ENCODE data around the gene NTRK2.

Gene NTRK2

DNA sequence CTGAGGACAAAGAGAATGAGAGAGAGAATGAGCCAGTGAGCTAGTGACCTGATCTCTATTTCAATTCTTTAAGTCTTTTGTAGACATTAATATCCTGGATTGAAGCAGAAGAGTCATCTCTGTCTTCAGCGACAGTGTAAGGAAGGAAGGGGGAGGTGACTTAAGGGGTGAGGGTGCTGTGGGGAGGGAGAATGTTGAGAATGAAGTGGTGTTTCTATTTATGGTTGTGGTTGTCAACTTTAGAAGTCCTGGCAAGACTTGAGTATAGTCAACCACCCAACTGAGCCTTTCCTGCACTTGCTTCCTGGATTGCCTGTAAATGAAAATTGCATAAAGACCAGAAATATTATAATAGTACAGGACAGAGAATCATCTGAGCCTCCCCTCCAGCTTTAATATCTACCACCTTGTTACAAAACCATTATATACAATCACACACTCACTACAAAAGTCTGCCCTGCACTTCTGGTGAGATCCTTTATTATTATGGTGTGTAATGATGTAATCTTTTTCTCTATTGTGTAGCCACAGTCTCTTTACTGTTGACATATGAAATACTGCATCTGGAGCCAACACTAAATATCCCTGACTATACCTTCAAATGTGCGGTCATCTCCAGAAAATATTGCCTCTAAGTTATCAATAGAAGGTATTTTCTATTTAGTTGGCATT, 91.7 kb downstream of the NTRK2 start:
- DNase-seq (ENCODE audit: low read depth) = peak; percentile 47
- TF ChIP-seq, protein P1, sequence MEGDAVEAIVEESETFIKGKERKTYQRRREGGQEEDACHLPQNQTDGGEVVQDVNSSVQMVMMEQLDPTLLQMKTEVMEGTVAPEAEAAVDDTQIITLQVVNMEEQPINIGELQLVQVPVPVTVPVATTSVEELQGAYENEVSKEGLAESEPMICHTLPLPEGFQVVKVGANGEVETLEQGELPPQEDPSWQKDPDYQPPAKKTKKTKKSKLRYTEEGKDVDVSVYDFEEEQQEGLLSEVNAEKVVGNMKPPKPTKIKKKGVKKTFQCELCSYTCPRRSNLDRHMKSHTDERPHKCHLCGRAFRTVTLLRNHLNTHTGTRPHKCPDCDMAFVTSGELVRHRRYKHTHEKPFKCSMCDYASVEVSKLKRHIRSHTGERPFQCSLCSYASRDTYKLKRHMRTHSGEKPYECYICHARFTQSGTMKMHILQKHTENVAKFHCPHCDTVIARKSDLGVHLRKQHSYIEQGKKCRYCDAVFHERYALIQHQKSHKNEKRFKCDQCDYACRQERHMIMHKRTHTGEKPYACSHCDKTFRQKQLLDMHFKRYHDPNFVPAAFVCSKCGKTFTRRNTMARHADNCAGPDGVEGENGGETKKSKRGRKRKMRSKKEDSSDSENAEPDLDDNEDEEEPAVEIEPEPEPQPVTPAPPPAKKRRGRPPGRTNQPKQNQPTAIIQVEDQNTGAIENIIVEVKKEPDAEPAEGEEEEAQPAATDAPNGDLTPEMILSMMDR (IDR thresholded peaks at IDR 0.05; ENCODE audit: low read depth, low read length, missing control alignments) = no peak
- H3K4me3 ChIP-seq (ENCODE audit: low read depth, low read length) = no peak overlapping the region

DNA sequence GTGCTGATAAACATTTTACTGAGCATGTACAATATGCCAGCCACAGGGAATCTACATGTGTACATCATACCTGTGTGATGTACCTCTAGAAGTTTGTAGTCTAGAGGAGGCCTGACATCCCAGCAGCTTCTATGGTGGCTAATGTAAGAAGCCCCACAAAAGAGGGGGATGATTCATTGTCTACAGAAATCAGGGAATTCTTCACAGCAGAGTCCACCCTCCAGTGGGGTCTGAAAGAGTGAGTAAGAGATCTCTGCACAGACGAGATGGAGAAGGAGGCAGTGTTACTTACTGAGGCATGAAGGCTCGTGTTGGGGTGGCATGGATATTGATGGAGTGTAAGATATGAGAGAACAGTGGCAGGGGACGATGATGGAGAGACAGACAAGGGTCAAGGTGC, 103.0 kb downstream of the NTRK2 start:
- TF ChIP-seq, protein P1 (IDR thresholded peaks at IDR 0.05; ENCODE audit: low read depth, low read length, missing control alignments) = no peak
- no peak for DNase-seq (ENCODE audit: low read depth)
- H3K4me3 ChIP-seq (ENCODE audit: low read depth, low read length) = no peak overlapping the region

DNA sequence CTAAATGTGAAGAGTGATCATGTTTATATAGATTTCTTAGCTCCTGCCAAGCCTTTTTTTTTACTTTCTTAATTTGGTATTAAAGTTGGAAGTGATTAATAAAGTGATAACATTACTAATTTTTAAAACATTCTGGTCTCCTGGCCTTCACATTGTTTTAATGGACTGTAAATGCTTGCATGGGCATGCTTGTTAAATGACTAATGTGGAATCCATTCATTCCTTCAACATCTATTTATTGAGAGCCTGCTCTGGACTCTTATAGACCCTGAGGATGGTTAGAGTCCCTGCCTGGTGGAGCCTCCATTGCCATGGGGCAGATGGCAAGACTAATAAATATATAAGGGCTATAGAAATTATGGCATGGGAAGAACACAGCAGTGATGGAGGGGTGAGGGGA, 103.5 kb downstream of the NTRK2 start:
- no peak for DNase-seq (ENCODE audit: low read depth)
- no peak overlapping the region for H3K4me3 ChIP-seq (ENCODE audit: low read depth, low read length)
- TF ChIP-seq, protein P1 (IDR thresholded peaks at IDR 0.05; ENCODE audit: low read depth, low read length, missing control alignments) = no peak

DNA sequence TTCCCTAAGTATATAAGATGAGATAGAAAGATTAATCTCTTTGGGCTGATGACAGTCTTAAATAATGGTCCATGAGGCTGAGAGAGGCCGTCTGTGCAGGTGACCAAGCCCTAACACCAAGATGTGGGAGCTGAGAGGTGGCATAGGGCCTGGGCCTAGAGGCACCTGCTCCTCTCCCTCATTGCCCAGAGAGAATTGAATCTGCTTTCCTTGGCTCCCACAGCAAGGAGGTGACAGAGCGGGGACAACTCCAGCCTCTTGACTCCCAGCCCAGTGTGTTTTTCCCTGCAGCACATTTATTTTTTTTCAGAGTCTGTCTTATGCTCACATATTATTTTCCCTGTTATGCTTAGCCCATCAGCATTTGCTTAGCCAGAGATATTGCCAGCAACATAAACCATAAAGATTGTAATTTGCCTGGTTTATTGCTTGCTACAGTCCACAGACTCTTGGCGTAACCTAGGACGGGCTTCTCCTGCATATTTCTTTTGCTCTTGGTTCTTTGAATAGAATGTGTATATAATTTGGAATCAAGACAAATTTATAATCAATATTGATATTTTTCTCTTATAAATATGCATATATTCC, 105.6 kb downstream of the NTRK2 start:
- no peak for DNase-seq (ENCODE audit: low read depth)
- no peak overlapping the region for H3K4me3 ChIP-seq (ENCODE audit: low read depth, low read length)
- TF ChIP-seq, protein P1 (IDR thresholded peaks at IDR 0.05; ENCODE audit: low read depth, low read length, missing control alignments) = no peak

DNA sequence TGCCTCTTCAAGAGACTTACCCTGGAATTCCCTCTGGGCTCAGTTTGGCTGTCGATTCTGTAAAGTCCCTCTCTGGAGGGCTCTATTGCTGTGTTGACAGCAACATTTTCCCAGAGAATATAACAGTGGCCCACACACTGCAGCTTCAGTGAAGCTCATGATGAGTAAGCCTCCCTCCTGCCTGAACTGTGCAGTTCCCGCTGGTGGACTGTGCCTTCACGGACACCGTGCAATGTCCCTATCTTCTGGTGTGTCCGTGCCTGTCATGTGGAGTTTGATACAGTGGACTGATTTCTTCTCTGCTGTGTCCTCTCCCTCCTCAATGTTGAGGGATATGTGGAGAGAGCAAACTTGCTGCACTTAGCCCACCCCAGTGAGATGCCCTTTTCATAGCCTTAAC, 109.0 kb downstream of the NTRK2 start:
- H3K4me3 ChIP-seq (ENCODE audit: low read depth, low read length) = no peak overlapping the region
- TF ChIP-seq, protein P1 (IDR thresholded peaks at IDR 0.05; ENCODE audit: low read depth, low read length, missing control alignments) = no peak
- DNase-seq (ENCODE audit: low read depth) = no peak

DNA sequence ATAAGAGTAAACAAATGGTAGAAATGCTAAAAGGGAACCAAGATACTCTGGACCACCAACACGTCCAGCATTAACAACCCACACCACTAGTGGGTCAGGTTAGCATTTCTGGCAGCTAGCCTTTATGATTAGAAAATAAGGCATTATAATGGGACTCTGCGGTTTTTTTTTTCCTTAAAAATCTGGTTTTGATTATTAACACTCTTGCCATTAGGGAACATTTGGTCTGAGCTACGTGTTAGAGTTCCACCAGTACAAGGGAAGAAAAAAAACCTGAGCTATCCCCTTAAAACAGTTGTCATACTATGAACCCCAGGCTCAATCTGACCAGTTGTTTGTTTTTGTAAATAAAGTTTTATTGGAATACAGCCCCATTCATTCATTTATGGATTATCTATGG, 110.4 kb downstream of the NTRK2 start:
- TF ChIP-seq, protein P1 (IDR thresholded peaks at IDR 0.05; ENCODE audit: low read depth, low read length, missing control alignments) = no peak
- no peak for DNase-seq (ENCODE audit: low read depth)

DNA sequence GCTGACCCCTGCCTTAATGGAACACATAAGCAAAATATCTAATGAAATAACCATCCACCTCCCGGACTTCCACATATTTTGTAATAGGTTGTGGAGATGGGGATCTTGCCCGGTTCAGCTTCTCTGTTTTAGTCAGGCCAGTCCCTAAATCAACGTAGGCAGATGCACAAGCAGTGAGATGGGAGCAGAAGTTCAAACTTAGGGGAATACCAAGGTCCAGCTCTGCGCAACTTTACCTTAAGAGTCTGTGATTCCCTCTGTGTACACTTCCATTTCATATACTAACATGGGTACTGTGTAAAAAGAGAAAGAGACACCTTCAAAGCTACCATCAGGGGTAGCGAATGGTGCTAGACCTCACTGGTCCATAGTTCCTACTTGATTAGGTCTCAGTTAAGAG, 110.9 kb downstream of the NTRK2 start:
- no peak overlapping the region for H3K4me3 ChIP-seq (ENCODE audit: low read depth, low read length)
- TF ChIP-seq, protein P1 (IDR thresholded peaks at IDR 0.05; ENCODE audit: low read depth, low read length, missing control alignments) = no peak
- no peak for DNase-seq (ENCODE audit: low read depth)

More for the DNA sequence above, 110.4 kb downstream of the NTRK2 start:
- no peak overlapping the region for H3K4me3 ChIP-seq (ENCODE audit: low read depth, low read length)

Measured in GM12864 (cell line).